NOMO-1 (cell line): Measurements from ENCODE around the gene SHKBP1.

Source experiments
- DNase-seq, 2 experiments: peaks; one replicate each; lab custom pipeline; 2025; ENCODE audit not compliant: unreplicated experiment in 2 of 2; lab: John Stamatoyannopoulos, UW

The SHKBP1 gene

GRCh38 chr19:40629346-40629745 lies 52.7 kb downstream of the SHKBP1 start:
- no peak for DNase-seq

GRCh38 chr19:40630571-40631160 lies 54.0 kb downstream of the SHKBP1 start:
- DNase-seq = no peak

- DNase-seq = no peak
Observed at GRCh38 chr19:40632311-40633036, 55.8 kb downstream of the SHKBP1 start.

- DNase-seq = no peak
Observed at GRCh38 chr19:40633207-40633606, 56.5 kb downstream of the SHKBP1 start.

- DNase-seq = no peak
Observed at GRCh38 chr19:40638327-40638726, 61.7 kb downstream of the SHKBP1 start.

GRCh38 chr19:40639638-40639982 lies 62.9 kb downstream of the SHKBP1 start:
- no peak for DNase-seq

GRCh38 chr19:40640744-40641143 lies 64.1 kb downstream of the SHKBP1 start:
- DNase-seq = no peak
